NOMO-1 treated with DMSO at 0.1 percent for 48 hours (cell line): ENCODE data around the gene PNMT.

Source experiments
- DNase-seq: peaks from one replicate; lab custom pipeline; 2025; ENCODE audit not compliant: unreplicated experiment; lab: John Stamatoyannopoulos, UW

PNMT gene

GRCh38 chr17:39633570-39634183 lies 34.6 kb upstream of the PNMT start:
- DNase-seq: no peak

- DNase-seq: peak; percentile 24
Observed at GRCh38 chr17:39634384-39634871, 33.8 kb upstream of the PNMT start.

GRCh38 chr17:39635614-39636176 lies 32.6 kb upstream of the PNMT start:
- DNase-seq: no peak

- no peak for DNase-seq
Observed at GRCh38 chr17:39636587-39636926, 31.7 kb upstream of the PNMT start.

GRCh38 chr17:39636927-39637736 lies 31.1 kb upstream of the PNMT start, which contains the start of gene STARD3:
TSS of gene STARD3 (plus strand) at chr17:39637144. CDS start at chr17:39653532, 16,388 bp downstream.
- peak; percentile 71 for DNase-seq

GRCh38 chr17:39638317-39638716 lies 29.9 kb upstream of the PNMT start:
- DNase-seq: no peak

GRCh38 chr17:39639043-39639442 lies 29.2 kb upstream of the PNMT start:
- no peak for DNase-seq

- no peak for DNase-seq
Observed at GRCh38 chr17:39639566-39640458, 28.4 kb upstream of the PNMT start.

- no peak for DNase-seq
Observed at GRCh38 chr17:39640591-39641031, 27.6 kb upstream of the PNMT start.

GRCh38 chr17:39641097-39641496 lies 27.2 kb upstream of the PNMT start:
- no peak for DNase-seq

- DNase-seq: no peak
Observed at GRCh38 chr17:39641883-39642282, 26.4 kb upstream of the PNMT start.

GRCh38 chr17:39642291-39643074 lies 25.8 kb upstream of the PNMT start:
- DNase-seq: no peak

- DNase-seq: no peak
Observed at GRCh38 chr17:39643271-39643670, 25.0 kb upstream of the PNMT start.

GRCh38 chr17:39647256-39647655 lies 21.0 kb upstream of the PNMT start:
- no peak for DNase-seq

GRCh38 chr17:39648616-39649366 lies 19.5 kb upstream of the PNMT start:
- DNase-seq: no peak

- no peak for DNase-seq
Observed at GRCh38 chr17:39650121-39650579, 18.1 kb upstream of the PNMT start.

GRCh38 chr17:39651923-39652586 lies 16.2 kb upstream of the PNMT start:
- DNase-seq: no peak

- DNase-seq: no peak
Observed at GRCh38 chr17:39652587-39653315, 15.5 kb upstream of the PNMT start.
